H9 (cell line): ENCODE data around the gene SDHAF4. TPM values are rescaled to one million over a fixed set of nuclear protein-coding genes. Genes with fewer than 3 reads are reported as not detected.

ENCODE experiments used
- DNase-seq: peaks from one replicate; pipeline ENCODE4 v3.0.0-alpha.2; 2017
- H2AFZ ChIP-seq: one replicate; pipeline ENCODE4 v1.6.1; 2013; ENCODE audit warnings: mild to moderate bottlenecking, low read length, control low read depth, moderate library complexity
- H2AK5ac ChIP-seq: 2 replicates; pipeline ENCODE4 v1.6.1; 2013; ENCODE audit warnings: low read length, control low read depth, mixed read lengths; ENCODE audit not compliant: insufficient read length
- H2BK120ac ChIP-seq: one replicate; pipeline ENCODE4 v1.6.1; 2013; ENCODE audit warnings: low read depth, mild to moderate bottlenecking, low read length, control low read depth, inconsistent platforms; ENCODE audit not compliant: poor library complexity, severe bottlenecking
- H2BK12ac ChIP-seq: 2 replicates; pipeline ENCODE4 v1.6.1; 2013; ENCODE audit warnings: low read length, control low read depth, mixed read lengths, low read depth; ENCODE audit not compliant: insufficient read length
- H2BK15ac ChIP-seq: 2 replicates; pipeline ENCODE4 v1.6.1; 2013; ENCODE audit warnings: low read depth, low read length, control low read depth
- H2BK20ac ChIP-seq: one replicate; pipeline ENCODE4 v1.6.1; 2013; ENCODE audit warnings: low read depth, mild to moderate bottlenecking, low read length, control low read depth, inconsistent platforms; ENCODE audit not compliant: poor library complexity, severe bottlenecking
- H2BK5ac ChIP-seq: 2 replicates; pipeline ENCODE4 v1.6.1; 2013; ENCODE audit warnings: low read length, control low read depth, mixed read lengths; ENCODE audit not compliant: insufficient read length
- H3K14ac ChIP-seq: 2 replicates; pipeline ENCODE4 v1.6.1; 2013; ENCODE audit warnings: low read length, control low read depth; ENCODE audit not compliant: insufficient read depth
- H3K18ac ChIP-seq: 2 replicates; pipeline ENCODE4 v1.6.1; 2013; ENCODE audit warnings: low read depth, mild to moderate bottlenecking, mixed read lengths, low read length, control low read depth; ENCODE audit not compliant: insufficient read length
- H3K23ac ChIP-seq: 2 replicates; pipeline ENCODE4 v1.6.1; 2013; ENCODE audit warnings: low read length, control low read depth, mixed read lengths, low read depth; ENCODE audit not compliant: insufficient read length
- H3K23me2 ChIP-seq: 2 replicates; pipeline ENCODE4 v1.6.1; 2013; ENCODE audit warnings: low read depth, mild to moderate bottlenecking, mixed read lengths, low read length, control low read depth; ENCODE audit not compliant: insufficient read length, poor library complexity, severe bottlenecking
- H3K27ac ChIP-seq: 2 replicates; pipeline ENCODE4 v1.5.1; 2013; ENCODE audit warnings: low read length, control low read depth, mixed read lengths, low read depth; ENCODE audit not compliant: insufficient read length
- H3K27me3 ChIP-seq: 2 replicates; pipeline ENCODE4 v1.6.1; 2013; ENCODE audit warnings: low read length, control low read depth, inconsistent platforms; ENCODE audit not compliant: insufficient read depth
- H3K4ac ChIP-seq: 2 replicates; pipeline ENCODE4 v1.6.1; 2013; ENCODE audit warnings: low read depth, mild to moderate bottlenecking, control low read depth, inconsistent platforms, low read length, moderate library complexity
- H3K4me1 ChIP-seq: 2 replicates; pipeline ENCODE4 v1.6.1; 2013; ENCODE audit warnings: low read length, control low read depth, inconsistent platforms; ENCODE audit not compliant: insufficient read depth
- H3K4me2 ChIP-seq: 2 replicates; pipeline ENCODE4 v1.6.1; 2013; ENCODE audit warnings: low read length, control low read depth, mixed read lengths; ENCODE audit not compliant: insufficient read length, insufficient read depth
- H3K56ac ChIP-seq: 2 replicates; pipeline ENCODE4 v1.6.1; 2013; ENCODE audit warnings: low read depth, mild to moderate bottlenecking, mixed read lengths, low read length, control low read depth; ENCODE audit not compliant: insufficient read length
- H3K79me1 ChIP-seq: 2 replicates; pipeline ENCODE4 v1.6.1; 2013; ENCODE audit warnings: low read depth, mild to moderate bottlenecking, moderate library complexity, low read length, control low read depth, inconsistent platforms; ENCODE audit not compliant: insufficient read depth, poor library complexity, severe bottlenecking
- H3K79me2 ChIP-seq: 2 replicates; pipeline ENCODE4 v1.6.1; 2013; ENCODE audit warnings: low read length, control low read depth, inconsistent platforms; ENCODE audit not compliant: insufficient read depth
- H3K9ac ChIP-seq: 2 replicates; pipeline ENCODE4 v1.6.1; 2013; ENCODE audit warnings: low read length, control low read depth, mixed read lengths; ENCODE audit not compliant: insufficient read length; ENCODE audit errors: extremely low read depth
- H3K9me3 ChIP-seq: one replicate; pipeline ENCODE4 v1.6.1; 2013; ENCODE audit warnings: low read depth, low read length, inconsistent platforms; ENCODE audit not compliant: control insufficient read depth
- H3T11ph ChIP-seq: one replicate; pipeline ENCODE4 v1.6.1; 2013; ENCODE audit warnings: mild to moderate bottlenecking, low read length, control low read depth, inconsistent platforms
- H4K20me1 ChIP-seq: one replicate; pipeline ENCODE4 v1.6.1; 2013; ENCODE audit not compliant: control insufficient read depth, insufficient read length, insufficient read depth
- H4K5ac ChIP-seq: 2 replicates; pipeline ENCODE4 v1.6.1; 2013; ENCODE audit warnings: low read depth, mild to moderate bottlenecking, mixed read lengths, low read length, control low read depth; ENCODE audit not compliant: insufficient read length
- H4K8ac ChIP-seq: replicated peaks from 2 replicates; pipeline ENCODE4 v1.6.1; 2013; ENCODE audit warnings: low read length, control low read depth, mixed read lengths, low read depth; ENCODE audit not compliant: insufficient read length
- H4K91ac ChIP-seq: 2 replicates; pipeline ENCODE4 v1.6.1; 2013; ENCODE audit warnings: low read depth, mild to moderate bottlenecking, moderate library complexity, mixed read lengths, low read length, control low read depth; ENCODE audit not compliant: insufficient read length
- H3K27ac Mint-ChIP-seq, 3 experiments: 2 replicates in 2 of 3; 3 replicates in 1 of 3; pipeline ENCODE4 v1.8.0; 2020 to 2021; ENCODE audit warnings: mixed read lengths in 3 of 3, mild to moderate bottlenecking in 1 of 3, moderate library complexity in 1 of 3
- H3K27me3 Mint-ChIP-seq: 2 replicates; pipeline ENCODE4 v1.8.0; 2021; ENCODE audit warnings: low read depth, mild to moderate bottlenecking, moderate library complexity, mixed read lengths
- H3K36me3 Mint-ChIP-seq, 3 experiments: 2 replicates in 2 of 3; 3 replicates in 1 of 3; pipeline ENCODE4 v1.8.0; 2020 to 2021; ENCODE audit warnings: low read depth in 3 of 3, mixed read lengths in 3 of 3; ENCODE audit not compliant: insufficient read depth in 1 of 3
- H3K4me1 Mint-ChIP-seq, 2 experiments: 2 replicates each; pipeline ENCODE4 v1.8.0; 2020; ENCODE audit warnings: mixed read lengths in 2 of 2
- H3K4me3 Mint-ChIP-seq, 2 experiments: 2 replicates in 1 of 2; 3 replicates in 1 of 2; pipeline ENCODE4 v1.8.0; 2020 to 2021; ENCODE audit warnings: mild to moderate bottlenecking in 2 of 2, mixed read lengths in 2 of 2, moderate library complexity in 1 of 2
- H3K9me3 Mint-ChIP-seq, 2 experiments: 2 replicates in 1 of 2; 3 replicates in 1 of 2; pipeline ENCODE4 v1.8.0; 2020; ENCODE audit warnings: mild to moderate bottlenecking in 2 of 2, mixed read lengths in 2 of 2, moderate library complexity in 1 of 2
- WGBS: extraction: QIAGEN DNeasy Blood & Tissue Kit; methylation state at CpG from one replicate; pipeline ENCODE4 v1.1.7; 2013; ENCODE audit warnings: missing lambda C conversion rate, low lambda C conversion rate, mixed read lengths; ENCODE audit not compliant: insufficient read length; ENCODE audit errors: extremely low coverage; 5-methylcytosine and 5-hydroxymethylcytosine counted together
- total RNA-seq: library from RNA; stranded (reverse); gene quantifications from 2 replicates; pipeline ENCODE4 v1.2.1, GENCODE V29; 2021
- TF ChIP-seq, protein P1 (sequence below): fragments of 200-600 bp; sonication (generic); conservative IDR thresholded peaks from 3 replicates; pipeline ENCODE4 v1.8.0; 2021; ENCODE audit warnings: antibody characterized with exemption, mild to moderate bottlenecking

SDHAF4 gene
- total RNA-seq, 1 experiment from 2014 or later = 9.2 TPM

DNA sequence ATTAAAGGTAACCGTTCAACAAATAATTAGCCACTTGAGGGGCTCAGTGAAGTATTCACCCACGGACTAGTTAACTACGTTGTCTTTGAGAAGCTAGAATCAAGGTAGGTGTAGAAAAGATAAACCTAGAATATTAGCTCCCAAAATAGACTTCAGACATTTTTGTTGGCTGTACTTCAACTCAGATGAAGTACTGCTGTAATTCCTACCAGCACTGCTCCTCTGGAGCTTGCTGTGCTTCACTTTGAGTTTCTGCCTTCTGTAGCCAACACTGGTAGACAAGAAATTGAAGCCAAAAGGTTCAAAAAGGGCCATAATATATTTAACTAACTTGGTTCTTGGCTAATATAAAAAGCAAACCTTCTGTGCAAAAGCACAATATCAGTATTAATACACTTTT lies 18.8 kb upstream of the SDHAF4 start:
- Histone ChIP-seq H3K27me3 (no peaks in the 10 kb centered on the region), H3K56ac (no peak overlapping the region), H3K14ac (no peak overlapping the region), H2BK15ac (no peak overlapping the region), H2AK5ac (no peak overlapping the region), H2AFZ (no peak overlapping the region), H4K20me1 (no peaks in the 10 kb centered on the region), H3K79me2 (no peaks in the 10 kb centered on the region), H3T11ph (no peak overlapping the region), H3K4me2 (no peak overlapping the region), H2BK20ac (no peak overlapping the region), H3K23me2 (no peaks in the 10 kb centered on the region), H4K91ac (no peak overlapping the region), H3K9me3 (no peaks in the 10 kb centered on the region), H2BK12ac (no peak overlapping the region), H3K4ac (no peak overlapping the region), H3K4me1 (no peaks in the 10 kb centered on the region), H3K27ac (no peak overlapping the region), H3K79me1 (no peaks in the 10 kb centered on the region), H2BK120ac (no peak overlapping the region), H4K8ac (no peak overlapping the region), H3K9ac (no peak overlapping the region), H3K18ac (no peak overlapping the region), H4K5ac (no peak overlapping the region), H3K23ac (no peak overlapping the region), H2BK5ac (no peak overlapping the region)
- Mint-ChIP-seq H3K27ac (peak overlapping the region in 1 of 3 experiments; percentile 20; a peak in 1 of 7 replicates), H3K4me3 (no peak overlapping the region), H3K36me3 (peaks cover 4 to 7% (median 6%) of the 10 kb centered on the region in 3 experiments; a peak in 5 of 7 replicates), H3K27me3 (no peaks in the 10 kb centered on the region), H3K4me1 (peaks cover 12 to 21% of the 10 kb centered on the region in 2 experiments), H3K9me3 (no peaks in the 10 kb centered on the region)
- DNase-seq = no peak
- no CpG with 5 or more reads among the region's 3 CpGs for WGBS
- TF ChIP-seq, protein P1, sequence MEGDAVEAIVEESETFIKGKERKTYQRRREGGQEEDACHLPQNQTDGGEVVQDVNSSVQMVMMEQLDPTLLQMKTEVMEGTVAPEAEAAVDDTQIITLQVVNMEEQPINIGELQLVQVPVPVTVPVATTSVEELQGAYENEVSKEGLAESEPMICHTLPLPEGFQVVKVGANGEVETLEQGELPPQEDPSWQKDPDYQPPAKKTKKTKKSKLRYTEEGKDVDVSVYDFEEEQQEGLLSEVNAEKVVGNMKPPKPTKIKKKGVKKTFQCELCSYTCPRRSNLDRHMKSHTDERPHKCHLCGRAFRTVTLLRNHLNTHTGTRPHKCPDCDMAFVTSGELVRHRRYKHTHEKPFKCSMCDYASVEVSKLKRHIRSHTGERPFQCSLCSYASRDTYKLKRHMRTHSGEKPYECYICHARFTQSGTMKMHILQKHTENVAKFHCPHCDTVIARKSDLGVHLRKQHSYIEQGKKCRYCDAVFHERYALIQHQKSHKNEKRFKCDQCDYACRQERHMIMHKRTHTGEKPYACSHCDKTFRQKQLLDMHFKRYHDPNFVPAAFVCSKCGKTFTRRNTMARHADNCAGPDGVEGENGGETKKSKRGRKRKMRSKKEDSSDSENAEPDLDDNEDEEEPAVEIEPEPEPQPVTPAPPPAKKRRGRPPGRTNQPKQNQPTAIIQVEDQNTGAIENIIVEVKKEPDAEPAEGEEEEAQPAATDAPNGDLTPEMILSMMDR = no peak
